Lower leg skin (tissue), 3 donors: ENCODE data around the gene CAND1.

Source experiments
- POLR2A ChIP-seq, 2 donors: fragments of 450-650 bp; IDR thresholded peaks; one replicate each; pipeline ENCODE4 v1.6.1; 2016 to 2017; ENCODE audit warnings: antibody characterized with exemption in 2 of 2, mild to moderate bottlenecking in 1 of 2, moderate library complexity in 1 of 2
- TF ChIP-seq, protein P1 (sequence below), 3 donors: fragments of 450-650 bp; IDR thresholded peaks; one replicate each; pipeline ENCODE4 v1.5.1; 2016; ENCODE audit warnings: antibody characterized with exemption in 3 of 3, mild to moderate bottlenecking in 3 of 3, moderate library complexity in 2 of 3

DNA sequence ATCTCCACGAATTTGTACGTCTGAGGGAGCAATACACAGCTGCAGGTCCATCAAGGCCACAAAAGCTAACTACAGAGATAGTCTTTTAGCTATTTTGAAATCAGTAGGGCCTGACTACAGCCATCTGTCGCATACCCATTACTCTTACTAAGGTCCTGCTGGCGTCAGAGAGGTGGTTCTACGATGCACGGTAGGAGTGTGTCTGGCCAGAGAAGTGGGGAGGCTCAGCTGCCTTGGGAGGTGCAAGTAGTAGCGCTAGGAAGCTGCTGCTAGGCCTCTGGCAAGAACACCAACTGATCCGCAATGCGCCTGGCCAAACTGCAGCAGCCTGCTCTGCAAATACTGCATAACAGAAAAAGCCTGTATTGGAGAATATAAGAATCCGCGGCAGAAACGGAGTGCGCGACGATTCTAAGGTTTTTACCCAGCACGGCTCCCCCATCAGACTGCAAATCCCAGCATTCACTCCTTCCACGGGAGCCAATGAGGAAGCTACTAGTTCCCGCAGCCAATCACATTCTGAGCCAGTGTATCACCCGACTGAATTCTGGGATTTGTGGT, 743 bp upstream of the CAND1 start:
- TF ChIP-seq POLR2A (IDR thresholded peaks at IDR 0.05), result no peak
- TF ChIP-seq, protein P1, sequence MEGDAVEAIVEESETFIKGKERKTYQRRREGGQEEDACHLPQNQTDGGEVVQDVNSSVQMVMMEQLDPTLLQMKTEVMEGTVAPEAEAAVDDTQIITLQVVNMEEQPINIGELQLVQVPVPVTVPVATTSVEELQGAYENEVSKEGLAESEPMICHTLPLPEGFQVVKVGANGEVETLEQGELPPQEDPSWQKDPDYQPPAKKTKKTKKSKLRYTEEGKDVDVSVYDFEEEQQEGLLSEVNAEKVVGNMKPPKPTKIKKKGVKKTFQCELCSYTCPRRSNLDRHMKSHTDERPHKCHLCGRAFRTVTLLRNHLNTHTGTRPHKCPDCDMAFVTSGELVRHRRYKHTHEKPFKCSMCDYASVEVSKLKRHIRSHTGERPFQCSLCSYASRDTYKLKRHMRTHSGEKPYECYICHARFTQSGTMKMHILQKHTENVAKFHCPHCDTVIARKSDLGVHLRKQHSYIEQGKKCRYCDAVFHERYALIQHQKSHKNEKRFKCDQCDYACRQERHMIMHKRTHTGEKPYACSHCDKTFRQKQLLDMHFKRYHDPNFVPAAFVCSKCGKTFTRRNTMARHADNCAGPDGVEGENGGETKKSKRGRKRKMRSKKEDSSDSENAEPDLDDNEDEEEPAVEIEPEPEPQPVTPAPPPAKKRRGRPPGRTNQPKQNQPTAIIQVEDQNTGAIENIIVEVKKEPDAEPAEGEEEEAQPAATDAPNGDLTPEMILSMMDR (IDR thresholded peaks at IDR 0.05), result no peak
